Urinary bladder (tissue), 4 donors: ENCODE measurements around the gene ARL17B. TPM values are rescaled to one million over a fixed set of nuclear protein-coding genes. Genes with fewer than 3 reads are reported as not detected.
"Not testable (repeated sequence)": the region's sequence is repeated elsewhere in the genome, so short reads cannot be mapped to it uniquely, and the experiment has no call there.

ENCODE experiments used
- DNase-seq: peaks from one replicate; pipeline ENCODE4 v3.0.0-alpha.2; 2015; ENCODE audit errors: extremely low spot score
- H3K27ac ChIP-seq: one replicate; pipeline ENCODE4 v1.5.1; 2013; ENCODE audit warnings: low read depth, mild to moderate bottlenecking, moderate library complexity
- H3K36me3 ChIP-seq: one replicate; pipeline ENCODE4 v1.6.1; 2013; ENCODE audit warnings: mild to moderate bottlenecking, moderate library complexity; ENCODE audit not compliant: insufficient read depth
- H3K4me1 ChIP-seq: one replicate; pipeline ENCODE4 v1.6.1; 2013; ENCODE audit warnings: mild to moderate bottlenecking, moderate library complexity; ENCODE audit not compliant: insufficient read depth
- H3K4me3 ChIP-seq: one replicate; pipeline ENCODE4 v1.5.1; 2013; ENCODE audit warnings: low read depth, low read length
- WGBS: extraction: QIAGEN DNeasy Blood & Tissue Kit; methylation state at CpG from one replicate; pipeline ENCODE4 v1.1.7; 2013; 5-methylcytosine and 5-hydroxymethylcytosine counted together
- polyA plus RNA-seq: library from polyadenylated mRNA; stranded (reverse); fragments of 200-250 nt; gene quantifications from one replicate; pipeline ENCODE4 v1.2.3, GENCODE V29; 2013
- total RNA-seq: library from RNA; depleted of rRNA; stranded (reverse); fragments of >200 nt; gene quantifications from one replicate; pipeline ENCODE4 v1.2.3, GENCODE V29; 2014
- donor health status: healthy with polysubstance abuse.
- donor health status: healthy.

ARL17B gene
- total and polyA plus RNA-seq, 2 donors, result 9.4 to 17.1 TPM

- not testable (repeated sequence) for DNase-seq
Measured at GRCh38 chr17:46281336-46281735, 80.2 kb downstream of the ARL17B start.

GRCh38 chr17:46276728-46277479, 84.7 kb downstream of the ARL17B start:
- H3K36me3 ChIP-seq, H3K27ac ChIP-seq, H3K4me1 ChIP-seq, DNase-seq, H3K4me3 ChIP-seq: not testable (repeated sequence)
- WGBS, result 83% methylated on average over 3 of the region's 3 CpGs

More at GRCh38 chr17:46281336-46281735, 80.2 kb downstream of the ARL17B start:
- not testable (repeated sequence) for H3K27ac ChIP-seq, H3K4me3 ChIP-seq, H3K36me3 ChIP-seq, H3K4me1 ChIP-seq
- WGBS, result 92% methylated on average over 4 of the region's 4 CpGs

GRCh38 chr17:46274238-46274637, 87.3 kb downstream of the ARL17B start:
- Histone ChIP-seq H3K27ac (no peak overlapping the region), H3K4me1 (no peaks in the 10 kb centered on the region), H3K4me3 (no peak overlapping the region), H3K36me3 (no peaks in the 10 kb centered on the region)
- no peak for DNase-seq
- 70% methylated on average over 3 of the region's 3 CpGs for WGBS

- no peak for DNase-seq
- Histone ChIP-seq H3K36me3 (no peaks in the 10 kb centered on the region), H3K4me1 (no peaks in the 10 kb centered on the region), H3K27ac (no peak overlapping the region), H3K4me3 (no peak overlapping the region)
- 71% methylated on average over 6 of the region's 6 CpGs for WGBS
Measured at GRCh38 chr17:46273541-46274236, 87.9 kb downstream of the ARL17B start.

- H3K4me3 ChIP-seq, result no peak overlapping the region
- H3K4me1 ChIP-seq, result no peaks in the 10 kb centered on the region
- H3K27ac ChIP-seq, result no peak overlapping the region
- 59% methylated on average over 5 of the region's 5 CpGs for WGBS
- no peak for DNase-seq
- H3K36me3 ChIP-seq, result no peaks in the 10 kb centered on the region
Measured at GRCh38 chr17:46270032-46270431, 91.5 kb downstream of the ARL17B start.

GRCh38 chr17:46266656-46267544, 94.7 kb downstream of the ARL17B start:
- WGBS, result under 1% methylated on average over 116 of the region's 116 CpGs
- peak; percentile 73 for DNase-seq
- Histone ChIP-seq H3K4me1 (no peaks in the 10 kb centered on the region), H3K4me3 (peak overlapping the region; percentile 63), H3K27ac (peak overlapping the region; percentile 83), H3K36me3 (no peaks in the 10 kb centered on the region)

GRCh38 chr17:46266063-46266655, 95.4 kb downstream of the ARL17B start:
- H3K4me1 ChIP-seq, DNase-seq, H3K36me3 ChIP-seq: not testable (repeated sequence)
- Histone ChIP-seq H3K27ac (peak overlapping the region; percentile 48), H3K4me3 (peak overlapping the region; percentile 63)
- 6% methylated on average over 21 of the region's 21 CpGs for WGBS

- WGBS, result 45% methylated on average over 3 of the region's 3 CpGs
- no peak overlapping the region for H3K4me3 ChIP-seq
- H3K4me1 ChIP-seq, result no peaks in the 10 kb centered on the region
- DNase-seq, result no peak
- no peaks in the 10 kb centered on the region for H3K36me3 ChIP-seq
- no peak overlapping the region for H3K27ac ChIP-seq
Measured at GRCh38 chr17:46264456-46265198, 96.9 kb downstream of the ARL17B start.

- H3K27ac ChIP-seq, result no peak overlapping the region
- WGBS, result 90% methylated on average over 8 of the region's 8 CpGs
Measured at GRCh38 chr17:46262271-46262670, 99.3 kb downstream of the ARL17B start.

GRCh38 chr17:46259845-46260661, 101.5 kb downstream of the ARL17B start:
- WGBS, result 5% methylated on average over 49 of the region's 62 CpGs
- H3K36me3 ChIP-seq, H3K27ac ChIP-seq, DNase-seq, H3K4me1 ChIP-seq, H3K4me3 ChIP-seq: not testable (repeated sequence)

More at GRCh38 chr17:46262271-46262670, 99.3 kb downstream of the ARL17B start:
- Histone ChIP-seq H3K4me1 (no peaks in the 10 kb centered on the region), H3K4me3 (no peak overlapping the region), H3K36me3 (no peaks in the 10 kb centered on the region)
- DNase-seq, result no peak

GRCh38 chr17:46256369-46256768, 105.2 kb downstream of the ARL17B start:
- not testable (repeated sequence) for H3K4me1 ChIP-seq, DNase-seq, H3K4me3 ChIP-seq, H3K27ac ChIP-seq, H3K36me3 ChIP-seq
- 89% methylated on average over 1 of the region's 1 CpG for WGBS

- not testable (repeated sequence) for H3K36me3 ChIP-seq, DNase-seq, H3K4me1 ChIP-seq, H3K27ac ChIP-seq, H3K4me3 ChIP-seq
- 95% methylated on average over 5 of the region's 6 CpGs for WGBS
Measured at GRCh38 chr17:46254215-46254614, 107.4 kb downstream of the ARL17B start.
